NB4 (cell line): ENCODE results near the gene DCN.

ENCODE experiments used
- DNase-seq: peaks from one replicate; pipeline ENCODE4 v3.0.0; 2010; ENCODE audit warnings: low read depth
- H3K4me3 ChIP-seq: one replicate; pipeline ENCODE4 v1.5.1; 2011; ENCODE audit warnings: mild to moderate bottlenecking, low read depth, low read length, moderate library complexity
- CTCF ChIP-seq: IDR thresholded peaks from one replicate; pipeline ENCODE4 v1.5.1; 2012; ENCODE audit warnings: low read depth, low read length
- MAX ChIP-seq: IDR thresholded peaks from 2 replicates; pipeline ENCODE4 v1.6.1; 2011; ENCODE audit warnings: low read depth, low read length
- MYC ChIP-seq: IDR thresholded peaks from 2 replicates; pipeline ENCODE4 v1.6.1; 2011; ENCODE audit warnings: low read depth, low read length
- POLR2A ChIP-seq: IDR thresholded peaks from 2 replicates; pipeline ENCODE4 v1.6.1; 2011; ENCODE audit warnings: mild to moderate bottlenecking; ENCODE audit not compliant: insufficient read length; ENCODE audit errors: extremely low read depth

The DCN gene, protein sequence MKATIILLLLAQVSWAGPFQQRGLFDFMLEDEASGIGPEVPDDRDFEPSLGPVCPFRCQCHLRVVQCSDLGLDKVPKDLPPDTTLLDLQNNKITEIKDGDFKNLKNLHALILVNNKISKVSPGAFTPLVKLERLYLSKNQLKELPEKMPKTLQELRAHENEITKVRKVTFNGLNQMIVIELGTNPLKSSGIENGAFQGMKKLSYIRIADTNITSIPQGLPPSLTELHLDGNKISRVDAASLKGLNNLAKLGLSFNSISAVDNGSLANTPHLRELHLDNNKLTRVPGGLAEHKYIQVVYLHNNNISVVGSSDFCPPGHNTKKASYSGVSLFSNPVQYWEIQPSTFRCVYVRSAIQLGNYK

DNA sequence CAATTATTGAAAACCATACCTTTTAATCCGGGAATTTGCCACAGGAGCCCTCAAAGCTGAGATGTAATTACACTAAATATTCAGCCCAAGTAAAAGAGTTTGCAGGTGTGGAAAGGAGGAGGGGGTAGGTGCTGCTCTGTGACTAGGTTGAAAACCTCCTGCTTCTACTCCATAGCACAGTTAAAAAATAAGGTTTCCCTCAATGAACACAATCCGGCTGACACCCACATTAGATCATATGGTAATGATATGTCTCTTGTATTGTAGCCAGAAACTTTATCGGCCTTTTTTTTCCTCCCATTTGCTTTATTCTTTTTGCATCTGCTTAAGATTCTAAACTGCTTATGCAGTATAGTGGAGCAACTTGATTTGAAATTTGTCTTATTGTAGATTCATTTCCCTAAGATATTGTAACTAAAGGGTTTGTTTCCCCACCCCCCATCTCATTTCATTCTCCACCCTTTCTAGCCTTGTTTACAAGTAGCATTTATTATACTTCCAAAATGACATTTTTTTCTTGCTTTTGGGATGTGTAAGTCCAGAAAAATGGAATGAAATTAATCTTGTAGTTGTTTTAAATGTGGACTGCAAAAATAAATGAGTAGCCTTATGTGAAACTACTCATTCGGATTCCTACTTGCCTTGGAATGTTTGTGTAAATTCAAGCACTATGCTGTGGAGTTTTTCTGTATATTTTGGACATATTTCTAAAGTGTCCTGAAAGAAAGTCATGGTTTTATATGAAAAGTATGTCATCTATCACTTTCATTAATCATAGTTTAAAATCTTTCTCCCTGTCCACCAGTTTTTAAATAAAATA lies at the start of gene DCN:
Gene DCN (minus strand): TSS at position 182 of the 820 bp plus-strand sequence. CDS start 4,265 bp downstream, outside the sequence.
- DNase-seq = no peak
- H3K4me3 ChIP-seq = no peak within 1 kb of the TSS
- TF ChIP-seq POLR2A = no peak
- no peak for TF ChIP-seq MYC
- no peak for TF ChIP-seq MAX
- TF ChIP-seq CTCF = no peak

- no peak for TF ChIP-seq POLR2A
- TF ChIP-seq MAX = no peak
- no peak for TF ChIP-seq MYC
- no peak for TF ChIP-seq CTCF
- no peak overlapping the region for H3K4me3 ChIP-seq
- no peak for DNase-seq
Observed at GRCh38 chr12:91230841-91231240, 48.2 kb upstream of the DCN start.

DNA sequence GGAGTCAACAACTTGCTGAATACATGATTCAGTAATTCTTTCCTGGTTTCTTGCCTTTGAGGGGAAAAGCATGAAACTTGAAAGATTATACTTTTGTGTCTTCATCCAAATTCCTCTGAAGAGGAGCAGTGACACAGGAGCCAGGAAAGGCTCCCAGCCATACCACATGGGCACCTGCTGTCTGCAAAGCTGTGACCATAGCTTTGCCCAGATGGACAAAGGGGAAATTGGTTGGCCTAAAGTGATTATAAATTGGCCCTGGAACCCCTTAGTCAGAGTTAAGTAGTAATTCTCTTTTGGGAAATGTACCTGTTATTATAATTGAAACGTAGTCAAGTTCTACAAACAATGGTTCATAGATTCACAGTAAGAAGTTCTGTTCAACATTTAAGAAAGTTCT lies 44.3 kb upstream of the DCN start:
- no peak for TF ChIP-seq POLR2A
- TF ChIP-seq CTCF = no peak
- DNase-seq = no peak
- H3K4me3 ChIP-seq = no peak overlapping the region

DNA sequence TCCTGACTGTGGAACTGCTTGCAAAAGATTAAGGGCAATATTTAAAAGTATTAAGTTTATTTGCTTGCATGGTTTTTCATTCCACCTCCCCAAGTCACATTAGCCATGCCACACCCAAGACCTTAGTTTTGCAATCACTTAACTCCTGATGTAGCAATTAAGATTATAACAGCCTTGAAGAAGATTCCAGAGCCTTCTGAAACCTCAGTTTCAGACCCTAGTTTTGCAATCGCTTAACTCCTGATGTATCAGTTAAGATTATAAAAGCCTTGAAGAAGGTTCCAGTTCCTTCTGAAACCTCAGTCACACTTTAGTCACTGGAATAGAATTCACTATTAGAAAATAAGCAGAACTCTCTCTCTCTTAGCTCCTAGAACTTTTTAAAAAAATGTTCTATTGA lies 42.7 kb upstream of the DCN start:
- no peak for DNase-seq
- no peak overlapping the region for H3K4me3 ChIP-seq
- TF ChIP-seq MYC = no peak
- no peak for TF ChIP-seq CTCF
- no peak for TF ChIP-seq MAX
- TF ChIP-seq POLR2A = no peak

- TF ChIP-seq CTCF (no peak), MAX (no peak), POLR2A (no peak), MYC (no peak)
- no peak for DNase-seq
- no peak overlapping the region for H3K4me3 ChIP-seq
Observed at GRCh38 chr12:91224401-91224800, 41.8 kb upstream of the DCN start.
